GM21825 (cell line): ENCODE data around the gene CCDC71.

Experiments used
- ATAC-seq: cut with Tn5 transposase; IDR thresholded peaks from one replicate; pipeline ENCODE4 v1.9.1; 2021; ENCODE audit warnings: mild to moderate bottlenecking, moderate library complexity; ENCODE audit not compliant: unreplicated experiment

The CCDC71 gene

DNA sequence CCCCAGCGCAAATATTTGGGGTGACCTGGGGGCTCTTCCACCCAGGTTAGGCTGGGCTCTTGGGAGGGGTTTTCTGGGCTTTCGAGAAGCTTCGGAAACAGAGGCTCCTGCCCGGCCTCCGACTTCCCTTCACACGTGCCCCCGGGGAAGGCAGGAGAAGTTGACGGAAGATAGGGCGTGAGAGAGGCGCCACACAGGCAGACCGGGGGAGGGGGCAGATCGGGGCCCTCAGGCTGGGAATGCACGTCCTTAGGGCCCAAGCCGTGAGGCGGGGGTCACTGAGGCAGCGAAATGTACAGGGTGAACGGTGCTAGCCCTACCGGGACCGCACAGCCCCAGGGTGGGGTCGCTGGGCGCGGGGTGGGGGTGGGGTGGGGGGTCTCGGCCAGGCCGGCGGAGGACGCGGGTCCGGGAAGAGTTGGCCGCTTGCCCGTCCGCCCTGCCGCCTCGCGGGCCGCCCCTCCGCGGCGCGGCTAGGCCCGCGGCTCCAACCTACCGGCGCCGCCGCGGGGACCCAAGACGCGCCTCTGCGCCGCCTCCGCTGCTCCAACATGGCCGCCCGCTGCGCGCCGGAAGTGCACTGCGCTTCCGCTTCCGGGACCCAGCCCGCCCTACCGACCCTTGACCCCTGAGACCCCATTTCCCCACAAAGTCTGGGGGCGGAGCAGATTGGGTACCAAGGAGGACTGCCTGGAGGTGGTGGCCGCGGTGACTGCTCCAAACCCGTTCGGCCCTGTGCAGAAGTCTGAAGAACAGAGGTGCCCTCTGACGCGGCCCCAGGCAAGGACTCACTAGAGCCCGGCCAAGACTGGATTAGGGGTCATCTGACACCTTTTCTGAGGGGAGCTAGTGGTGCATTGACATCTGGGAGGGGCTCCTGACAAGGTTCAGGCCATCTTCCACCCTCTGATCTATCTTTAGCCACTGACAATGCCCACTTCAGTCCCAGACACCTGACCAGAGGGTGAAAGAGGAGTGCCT is at the start of gene CCDC71:
TSS of gene CCDC71 (minus strand) at position 561 of the 981 bp plus-strand sequence. CDS start 2,123 bp downstream, outside the sequence.
- no peak for ATAC-seq

DNA sequence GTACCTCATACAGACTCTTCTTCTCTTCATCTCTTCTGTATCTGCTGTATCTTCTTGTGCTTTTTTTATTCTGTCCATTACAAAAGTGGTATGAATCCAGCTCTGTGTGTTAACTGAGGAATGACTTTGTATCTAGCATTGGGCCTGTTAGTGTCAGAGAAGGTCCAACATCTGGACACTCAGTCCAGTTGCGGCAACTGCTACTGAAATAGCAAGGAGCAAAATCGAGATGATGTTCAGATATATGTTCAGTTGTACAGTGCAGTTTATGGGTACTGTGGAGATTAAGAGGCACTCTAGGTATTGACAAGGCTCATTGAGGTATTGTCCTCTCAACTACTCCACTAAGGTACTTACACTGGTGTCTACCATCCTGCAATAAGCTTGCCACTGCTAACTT is 47.9 kb upstream of the CCDC71 start:
- ATAC-seq = no peak

DNA sequence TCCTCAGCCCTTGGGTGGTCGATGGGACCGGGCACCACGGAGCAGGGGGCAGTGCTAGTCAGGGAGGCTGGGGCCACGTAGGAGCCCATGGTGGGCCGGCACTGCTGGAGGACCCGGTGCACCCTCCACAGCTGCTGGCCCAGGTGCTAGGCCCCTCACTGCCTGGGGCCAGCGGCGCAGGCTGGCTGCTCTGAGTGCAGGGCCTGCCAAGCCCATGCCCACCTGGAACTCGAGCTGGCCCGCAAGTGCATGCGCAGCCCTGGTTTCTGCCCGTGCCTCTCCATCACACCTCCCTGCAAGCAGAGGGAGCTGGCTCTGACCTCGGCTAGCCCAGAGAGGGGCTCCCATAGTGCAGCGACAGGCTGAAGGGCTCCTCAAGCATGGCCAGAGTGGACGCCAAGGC is 47.4 kb upstream of the CCDC71 start:
- ATAC-seq = no peak

DNA sequence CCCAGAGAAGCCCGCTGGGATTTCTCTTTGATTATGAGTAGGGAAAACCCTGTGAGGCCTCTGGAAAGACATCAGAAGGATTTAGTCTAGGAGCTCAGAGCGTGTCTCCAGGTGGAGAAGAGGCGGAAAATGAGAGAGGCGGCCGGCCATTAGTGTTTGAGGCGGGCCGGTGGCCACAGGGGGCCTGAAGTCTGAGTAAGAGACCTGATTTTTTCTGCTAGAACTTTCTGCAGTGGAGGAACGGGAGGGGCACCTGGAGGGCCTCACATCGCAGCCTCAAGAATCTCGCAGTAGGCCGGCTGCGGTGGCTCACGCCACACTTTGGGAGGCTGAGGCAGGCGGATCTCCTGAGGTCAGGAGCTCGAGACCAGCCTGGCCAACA is 33.8 kb upstream of the CCDC71 start:
- ATAC-seq = no peak

DNA sequence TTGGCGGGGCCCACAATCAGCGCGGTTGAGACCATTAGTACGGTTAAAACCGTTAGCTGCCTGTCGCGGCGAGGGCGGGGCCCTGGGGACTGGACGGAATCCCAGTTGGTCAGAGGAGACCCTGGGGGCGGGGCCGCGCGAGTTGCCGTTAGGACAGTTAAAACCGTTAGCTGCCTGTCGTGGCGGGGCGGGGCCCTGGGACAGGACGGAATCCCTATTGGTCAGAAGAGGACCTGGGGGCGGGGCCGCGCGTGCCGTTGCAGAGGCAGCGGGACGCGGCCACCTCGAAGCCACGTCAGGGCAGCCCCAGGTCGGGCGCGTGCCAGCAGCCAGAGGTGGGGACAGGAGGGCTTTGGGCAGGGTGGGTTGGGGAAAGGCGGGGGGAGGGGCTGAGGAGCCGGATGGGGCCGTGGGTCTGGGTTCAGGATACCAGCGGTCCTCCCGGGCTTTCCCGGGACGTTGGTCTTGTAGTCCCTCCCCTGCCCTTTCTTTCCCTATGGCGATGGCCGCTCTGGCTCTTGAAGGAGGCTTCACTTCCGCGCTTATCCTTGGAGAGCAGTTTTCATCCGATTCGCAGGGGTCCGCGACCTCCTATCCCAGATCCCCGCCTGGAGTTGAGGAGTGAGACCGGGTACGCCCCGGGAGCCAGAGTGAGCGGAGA is 33.2 kb upstream of the CCDC71 start:
- ATAC-seq = no peak

DNA sequence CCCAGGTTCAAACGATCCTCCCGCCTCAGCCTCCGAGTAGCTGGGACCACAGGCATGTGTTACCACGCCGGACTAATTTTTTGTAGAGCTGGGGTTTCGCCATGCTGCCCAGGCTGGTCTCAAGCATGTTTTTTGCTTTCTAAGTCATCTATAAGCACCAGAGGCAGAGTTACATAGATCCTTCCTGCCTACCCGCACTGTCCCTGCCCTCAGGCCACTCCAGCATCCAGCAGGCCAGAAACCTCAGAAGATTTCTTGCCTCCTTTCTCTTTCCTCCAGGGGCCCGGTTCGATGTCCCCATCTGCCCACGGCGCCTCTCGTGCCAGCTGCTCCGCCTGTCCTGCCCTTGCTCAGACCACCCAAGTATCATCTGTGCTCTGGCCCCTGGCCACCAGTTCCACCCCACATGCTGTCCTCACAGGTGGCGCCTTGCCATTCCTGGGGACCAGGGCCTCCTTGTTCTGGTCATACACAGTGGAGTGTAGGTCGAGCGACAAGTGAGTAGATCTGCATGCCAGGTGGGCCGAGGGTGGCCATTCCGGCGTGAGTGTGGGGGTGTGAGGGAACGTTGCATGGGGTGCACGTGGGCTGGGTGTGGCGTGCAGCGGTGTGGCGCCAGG is 32.6 kb upstream of the CCDC71 start:
- no peak for ATAC-seq

DNA sequence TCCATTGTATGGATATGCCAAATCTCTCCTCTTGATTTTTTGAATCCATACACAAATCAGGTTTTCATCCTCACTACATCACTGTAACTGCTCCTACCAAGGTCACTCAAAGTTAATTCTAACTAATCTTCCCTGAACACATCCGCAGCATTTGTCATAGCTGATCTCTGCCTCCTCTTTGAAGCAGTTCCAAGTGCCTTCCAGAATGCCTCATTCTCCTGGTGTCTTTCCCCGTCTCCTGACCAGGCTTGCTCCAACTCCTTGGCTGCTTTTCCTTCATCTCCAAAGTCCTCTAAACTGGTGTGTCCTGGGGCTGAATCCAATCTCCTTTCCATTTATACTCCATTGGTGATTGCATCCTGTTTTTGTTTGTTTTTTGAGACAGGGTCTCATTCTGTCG is 32.0 kb upstream of the CCDC71 start:
- no peak for ATAC-seq

DNA sequence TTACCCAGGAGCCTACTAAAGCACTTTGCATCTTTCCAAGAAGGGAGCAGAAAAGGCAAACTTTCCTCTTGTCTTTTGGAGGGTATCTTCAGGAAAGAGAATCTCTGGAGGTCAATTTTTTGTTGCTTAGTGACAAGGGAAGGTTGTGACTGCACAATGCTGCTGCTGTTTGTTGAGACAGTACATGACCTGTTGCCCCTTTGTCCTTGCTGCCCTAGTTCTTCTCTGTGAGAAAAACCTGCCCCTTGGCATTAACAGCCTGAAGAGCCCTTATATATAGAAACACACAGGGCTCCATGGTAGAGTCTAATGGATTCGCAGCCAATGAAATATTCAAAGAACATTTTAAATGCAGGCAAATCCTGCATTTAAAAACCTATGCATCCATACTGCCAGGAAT is 25.6 kb upstream of the CCDC71 start:
- ATAC-seq = no peak

DNA sequence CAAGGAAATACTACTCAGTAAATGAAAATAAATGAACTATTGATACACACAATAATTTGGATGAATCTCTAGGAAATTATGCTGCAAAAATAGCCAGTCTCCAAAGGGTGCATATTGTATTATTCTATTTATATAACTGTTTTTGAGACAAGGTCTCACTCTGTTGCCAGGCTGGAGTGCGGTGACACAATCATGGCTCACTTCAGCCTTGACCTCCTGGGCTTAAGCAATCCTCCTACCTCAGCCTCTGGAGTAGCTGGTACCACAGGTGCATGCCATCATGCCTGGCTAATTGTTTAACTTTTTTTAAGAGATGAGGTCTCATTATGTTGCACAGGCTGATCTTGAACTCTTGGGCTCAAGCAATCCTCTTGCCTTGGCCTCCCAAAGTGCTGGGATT is 17.7 kb upstream of the CCDC71 start:
- no peak for ATAC-seq

DNA sequence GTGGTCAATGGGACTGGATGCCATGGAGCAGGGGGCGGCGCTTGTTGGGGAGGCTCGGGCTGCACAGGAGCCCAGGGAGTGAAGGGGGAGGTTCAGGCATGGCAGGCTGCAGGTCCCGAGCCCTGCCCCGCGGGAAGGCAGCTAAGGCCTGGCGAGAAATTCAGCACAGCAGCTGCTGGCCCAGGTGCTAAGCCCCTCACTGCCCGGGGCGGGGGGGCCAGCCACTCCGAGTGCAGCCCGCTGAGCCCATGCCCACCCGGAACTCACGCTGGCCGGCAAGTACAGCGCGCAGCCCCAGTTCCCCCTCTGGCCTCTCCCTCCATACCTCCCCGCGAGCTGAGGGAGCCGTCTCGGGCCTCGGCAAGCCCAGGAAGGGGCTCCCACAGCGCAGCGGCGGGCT is 16.6 kb upstream of the CCDC71 start:
- no peak for ATAC-seq

DNA sequence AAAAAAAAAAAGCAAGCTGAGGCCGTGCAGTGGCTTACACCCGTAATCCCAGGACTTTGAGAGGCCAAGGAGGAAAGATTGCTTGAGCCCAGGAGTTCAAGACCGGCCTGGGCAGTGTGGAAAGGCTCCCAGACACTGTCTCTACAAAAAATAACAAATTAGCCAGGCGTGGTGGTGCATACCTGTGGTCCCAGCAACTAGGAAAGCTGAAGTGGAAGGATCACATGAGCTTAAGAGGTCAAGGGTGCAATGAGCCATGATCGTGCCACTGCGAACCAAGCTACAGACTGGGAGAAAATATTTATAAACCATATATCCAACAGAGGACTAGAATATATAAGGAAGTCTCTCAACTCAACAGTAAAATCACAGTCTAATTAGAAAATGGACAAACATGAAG is 15.2 kb upstream of the CCDC71 start:
- ATAC-seq = no peak

DNA sequence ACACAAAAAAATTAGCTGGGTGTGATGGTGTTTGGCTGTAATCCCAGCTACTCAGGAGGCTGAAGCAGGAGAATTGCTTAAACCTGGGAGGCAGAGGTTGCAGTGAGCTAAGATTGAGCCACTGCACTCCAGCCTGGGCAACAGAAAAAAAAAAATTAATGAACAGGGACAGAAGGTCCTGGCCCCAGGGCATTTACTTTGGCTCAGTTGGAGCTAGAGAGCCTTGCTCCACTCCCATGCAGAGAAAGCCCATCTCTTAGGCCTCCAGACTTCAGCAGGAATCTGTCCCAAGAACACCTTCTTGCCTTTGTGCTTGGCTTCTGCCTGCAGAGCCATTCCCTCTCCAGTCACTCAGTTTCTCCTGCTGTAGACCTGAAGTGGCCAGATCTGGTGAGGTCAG is 14.0 kb upstream of the CCDC71 start:
- no peak for ATAC-seq

DNA sequence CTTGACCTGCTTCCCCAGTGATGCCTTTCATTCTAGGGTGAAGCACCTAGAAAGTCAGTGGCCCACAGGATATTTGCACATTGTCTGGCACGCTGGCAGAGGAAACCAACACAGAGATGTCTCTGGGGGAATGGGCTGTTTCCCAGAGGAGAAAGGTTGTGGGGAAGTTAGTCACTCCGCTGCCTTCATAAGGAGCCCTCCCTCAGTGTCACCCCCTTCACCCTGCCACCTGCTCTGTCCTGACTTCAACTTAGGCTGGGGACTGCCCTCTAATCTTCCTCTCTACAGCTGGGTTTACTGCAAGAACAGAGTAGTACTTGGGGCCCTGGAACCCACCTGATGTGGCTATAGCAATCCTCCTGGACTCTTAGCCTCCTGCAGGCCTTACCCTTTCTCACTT is 10.9 kb upstream of the CCDC71 start:
- ATAC-seq = no peak

DNA sequence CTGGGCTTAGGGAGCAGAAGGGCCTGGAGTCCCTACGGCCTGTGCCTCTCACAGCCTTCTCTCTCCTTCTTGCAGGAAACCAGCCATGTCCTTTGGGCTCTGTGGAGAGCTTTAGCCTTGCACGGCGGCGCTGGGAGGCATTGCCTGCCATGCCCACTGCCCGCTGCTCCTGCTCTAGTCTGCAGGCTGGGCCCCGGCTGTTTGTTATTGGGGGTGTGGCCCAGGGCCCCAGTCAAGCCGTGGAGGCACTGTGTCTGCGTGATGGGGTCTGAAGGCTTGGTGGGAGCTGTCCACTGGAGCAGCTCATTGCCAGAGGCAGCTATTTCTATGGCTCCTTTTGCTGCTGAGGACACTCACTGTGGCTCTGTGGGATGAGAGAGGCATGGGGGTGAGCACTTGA is 9.4 kb upstream of the CCDC71 start:
- no peak for ATAC-seq

DNA sequence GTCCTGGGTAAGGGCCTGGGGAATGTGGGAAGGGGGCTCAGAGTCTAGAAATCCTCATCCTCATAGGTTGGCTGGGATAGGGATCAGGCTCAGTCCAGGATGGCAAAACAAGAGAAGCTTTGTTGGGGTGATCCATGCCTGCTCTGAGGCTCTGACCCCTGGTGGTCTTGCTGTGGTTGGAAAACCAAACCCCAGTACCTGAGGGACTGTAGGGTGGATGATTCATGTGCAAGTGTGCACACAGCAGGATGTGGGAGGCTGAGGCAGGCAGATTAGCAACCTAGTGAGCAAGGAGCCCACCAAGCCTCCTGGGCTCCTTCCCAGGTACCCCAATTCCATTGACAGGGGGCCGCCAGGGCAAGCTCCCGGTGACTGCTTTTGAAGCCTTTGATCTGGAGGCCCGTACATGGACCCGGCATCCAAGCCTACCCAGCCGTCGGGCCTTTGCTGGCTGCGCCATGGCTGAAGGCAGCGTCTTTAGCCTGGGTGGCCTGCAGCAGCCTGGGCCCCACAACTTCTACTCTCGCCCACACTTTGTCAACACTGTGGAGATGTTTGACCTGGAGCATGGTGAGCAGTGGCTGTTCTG is 8.4 kb upstream of the CCDC71 start:
- no peak for ATAC-seq

DNA sequence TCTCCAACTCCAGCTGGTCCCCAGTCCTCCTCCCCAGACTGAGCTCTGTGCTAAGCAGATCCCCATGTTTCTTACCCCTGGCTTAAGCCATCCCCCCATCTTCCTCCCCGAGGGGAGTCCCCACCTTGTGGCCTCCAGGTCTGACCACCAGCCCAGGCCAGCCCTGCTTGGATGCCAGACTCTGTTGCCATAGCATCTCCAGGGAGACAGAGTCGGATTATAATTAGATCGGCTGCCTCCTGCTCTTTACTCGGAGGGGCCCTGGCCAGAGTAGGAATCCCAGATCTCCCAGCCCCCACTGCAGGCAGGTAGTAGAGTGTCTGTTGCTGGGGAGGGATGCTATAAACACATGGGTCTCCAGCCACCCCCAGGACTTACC is 7.7 kb upstream of the CCDC71 start:
- no peak for ATAC-seq

DNA sequence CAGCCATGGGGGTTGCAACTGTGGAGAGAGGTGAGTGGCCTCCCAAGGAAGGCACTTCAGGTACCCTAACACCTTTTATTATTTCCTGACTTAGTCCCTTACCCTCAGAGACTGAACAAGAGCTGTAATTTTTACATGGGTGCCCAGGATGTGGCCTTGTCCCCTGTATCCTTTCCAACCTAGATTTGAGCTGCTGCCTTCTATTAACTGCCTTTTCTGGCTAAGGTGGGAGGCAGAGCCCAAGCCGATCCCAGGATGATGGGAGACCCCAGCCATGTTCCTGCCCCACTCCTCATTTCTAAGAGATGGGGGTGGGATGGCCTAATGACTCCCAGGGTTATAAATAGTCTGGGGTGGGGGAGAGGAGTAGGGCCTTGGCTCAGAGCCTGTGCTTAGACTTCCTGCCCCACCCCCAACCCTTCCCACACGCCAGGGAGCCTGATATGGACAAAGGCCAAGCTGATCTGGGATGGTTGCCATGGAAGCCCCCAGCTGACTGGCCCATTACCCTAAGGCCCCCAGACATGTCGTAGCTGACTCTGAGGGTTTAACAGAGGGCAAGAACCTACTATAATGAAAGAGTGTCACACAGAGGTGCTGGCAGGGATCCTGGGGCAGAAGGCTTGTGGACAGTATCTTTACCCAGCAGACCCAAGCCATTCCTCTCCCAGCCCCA is 7.1 kb upstream of the CCDC71 start:
- ATAC-seq = no peak

DNA sequence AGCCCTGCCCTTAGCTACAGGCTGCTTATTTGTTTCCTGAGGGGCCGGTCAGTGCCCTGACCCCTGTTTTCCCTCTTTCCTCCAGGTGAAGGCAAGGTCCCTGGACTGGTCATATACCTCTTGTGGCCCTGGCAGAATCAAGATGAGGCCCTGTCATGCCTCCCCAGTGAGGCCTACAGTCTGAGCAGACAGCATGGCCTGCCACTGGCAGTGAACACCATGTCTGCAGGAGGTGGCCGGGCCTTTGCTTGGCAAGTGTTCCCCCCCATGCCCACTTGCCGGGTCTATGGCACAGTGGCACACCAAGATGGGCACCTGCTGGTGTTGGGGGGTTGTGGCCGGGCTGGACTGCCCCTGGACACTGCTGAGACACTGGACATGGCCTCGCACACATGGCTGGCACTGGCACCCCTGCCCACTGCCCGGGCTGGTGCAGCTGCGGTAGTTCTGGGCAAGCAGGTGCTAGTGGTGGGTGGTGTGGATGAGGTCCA is 6.5 kb upstream of the CCDC71 start:
- ATAC-seq = no peak

DNA sequence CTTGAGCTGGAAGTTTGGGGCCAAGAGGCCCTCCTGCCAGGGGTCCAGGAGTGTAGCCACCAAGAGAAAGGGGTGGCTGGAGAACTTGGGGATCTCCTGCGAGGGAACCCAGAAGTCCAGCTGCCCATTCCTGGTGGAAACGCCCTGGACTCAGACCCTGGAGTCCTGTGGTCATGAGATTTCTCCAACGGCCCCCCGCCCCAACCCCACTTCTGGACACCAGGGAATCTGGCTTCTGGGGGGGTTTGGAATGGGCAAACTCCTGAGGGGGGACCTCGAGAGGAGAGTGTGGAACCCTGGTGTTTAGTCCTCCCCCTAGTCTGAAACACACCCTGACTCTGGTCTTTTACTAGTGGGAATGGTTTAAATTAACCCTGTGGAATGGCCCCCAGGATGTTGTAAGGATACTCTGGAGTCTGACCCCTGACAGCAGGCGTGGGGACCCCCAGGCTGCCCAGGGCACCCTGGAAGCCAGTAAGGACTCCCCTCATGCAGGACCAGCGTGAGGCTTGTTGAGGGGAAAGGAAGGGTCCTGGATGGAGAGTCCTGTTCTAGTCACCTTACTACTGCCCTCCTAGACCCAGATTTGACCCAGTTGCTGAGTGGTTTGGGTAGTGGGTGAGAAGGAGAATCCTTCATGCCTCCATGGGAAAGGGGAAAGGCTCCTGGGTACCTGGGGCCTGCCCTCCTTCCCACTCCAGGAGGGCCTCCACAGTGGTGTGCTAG is 5.8 kb upstream of the CCDC71 start:
- no peak for ATAC-seq

DNA sequence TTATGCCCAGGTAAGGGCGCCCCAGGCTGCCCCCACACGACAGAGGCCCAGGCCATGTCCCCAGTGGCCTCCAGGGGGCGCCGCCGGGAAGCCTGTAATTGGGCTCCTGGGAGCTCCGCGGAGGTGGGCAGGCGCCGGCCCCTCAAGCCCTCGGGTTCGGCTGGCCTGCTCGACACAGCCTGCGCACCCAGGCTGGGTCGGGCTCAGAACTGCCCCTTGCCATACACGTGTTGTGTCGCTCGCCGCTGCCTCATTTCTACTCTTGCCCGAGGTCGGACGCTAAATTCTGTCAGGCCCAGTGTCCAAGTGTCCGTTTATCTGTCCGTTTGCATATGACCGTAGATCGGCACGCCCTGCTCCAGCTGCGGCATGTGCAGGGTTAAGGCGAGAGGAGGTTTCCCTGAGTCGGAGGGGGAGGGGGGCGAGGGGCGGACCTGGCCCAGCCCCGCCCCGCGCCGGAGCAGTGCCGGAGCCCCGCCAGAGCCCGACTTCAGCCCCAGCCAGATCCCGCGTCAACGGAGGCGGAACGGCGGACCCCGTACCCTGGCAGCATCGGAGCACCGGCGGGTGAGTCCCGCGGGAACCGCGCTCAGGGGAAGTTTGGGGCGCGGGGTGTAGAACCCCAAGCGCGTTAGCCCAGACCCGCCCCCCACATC is 5.1 kb upstream of the CCDC71 start, which contains the start of gene KLHDC8B:
TSS of gene KLHDC8B (plus strand) at position 480 of the 656 bp plus-strand sequence. CDS start 1,172 bp downstream, outside the sequence.
- no peak for ATAC-seq
